Measurements from ENCODE around the gene NEK9.

NEK9 gene

GRCh38 chr14:75084513-75084912 lies 42.3 kb downstream of the NEK9 start:
- TF ChIP-seq CTCF (IDR thresholded peaks at IDR 0.05; ENCODE audit: insufficient read depth, low read length, poor library complexity, severe bottlenecking), result no peak
- H3K4me3 ChIP-seq (replicated peaks; ENCODE audit: low read depth, low read length), result no peak overlapping the region
- H3K36me3 ChIP-seq (ENCODE audit: control insufficient read depth, insufficient read depth, low read length), result peaks cover 31% of the 10 kb centered on the region
- H3K27me3 ChIP-seq (replicated peaks; ENCODE audit: control insufficient read depth, insufficient read depth, low read length), result no peaks in the 10 kb centered on the region
- no peak for DNase-seq (ENCODE audit: extremely low read depth, insufficient read length)

GRCh38 chr14:75083271-75083670 lies 43.6 kb downstream of the NEK9 start:
- DNase-seq (ENCODE audit: extremely low read depth, insufficient read length), result no peak
- no peak for TF ChIP-seq CTCF (IDR thresholded peaks at IDR 0.05; ENCODE audit: insufficient read depth, low read length, poor library complexity, severe bottlenecking)
- Histone ChIP-seq H3K36me3 (ENCODE audit: control insufficient read depth, insufficient read depth, low read length) (peaks cover 29% of the 10 kb centered on the region), H3K4me3 (replicated peaks; ENCODE audit: low read depth, low read length) (no peak overlapping the region), H3K27me3 (replicated peaks; ENCODE audit: control insufficient read depth, insufficient read depth, low read length) (no peaks in the 10 kb centered on the region)

- Histone ChIP-seq H3K4me3 (replicated peaks; ENCODE audit: low read depth, low read length) (no peak overlapping the region), H3K27me3 (replicated peaks; ENCODE audit: control insufficient read depth, insufficient read depth, low read length) (no peaks in the 10 kb centered on the region), H3K36me3 (ENCODE audit: control insufficient read depth, insufficient read depth, low read length) (peaks cover 19% of the 10 kb centered on the region)
- no peak for DNase-seq (ENCODE audit: extremely low read depth, insufficient read length)
- TF ChIP-seq CTCF (IDR thresholded peaks at IDR 0.05; ENCODE audit: insufficient read depth, low read length, poor library complexity, severe bottlenecking), result no peak
Observed at GRCh38 chr14:75081660-75082229, 45.1 kb downstream of the NEK9 start.

- TF ChIP-seq CTCF (IDR thresholded peaks at IDR 0.05; ENCODE audit: insufficient read depth, low read length, poor library complexity, severe bottlenecking), result no peak
- H3K27me3 ChIP-seq (replicated peaks; ENCODE audit: control insufficient read depth, insufficient read depth, low read length), result no peaks in the 10 kb centered on the region
Observed at GRCh38 chr14:75079521-75079920, 47.3 kb downstream of the NEK9 start.

GRCh38 chr14:75077794-75078193 lies 49.1 kb downstream of the NEK9 start:
- no peak for TF ChIP-seq CTCF (IDR thresholded peaks at IDR 0.05; ENCODE audit: insufficient read depth, low read length, poor library complexity, severe bottlenecking)
- peaks cover 3% of the 10 kb centered on the region; the same call in 1 of the 2 replicates for H3K36me3 ChIP-seq (ENCODE audit: control insufficient read depth, insufficient read depth, low read length)
- DNase-seq (ENCODE audit: extremely low read depth, insufficient read length), result no peak
- H3K4me3 ChIP-seq (replicated peaks; ENCODE audit: low read depth, low read length), result no peak overlapping the region
- H3K27me3 ChIP-seq (replicated peaks; ENCODE audit: control insufficient read depth, insufficient read depth, low read length), result no peaks in the 10 kb centered on the region

More at GRCh38 chr14:75079521-75079920, 47.3 kb downstream of the NEK9 start:
- Histone ChIP-seq H3K36me3 (ENCODE audit: control insufficient read depth, insufficient read depth, low read length) (peaks cover 8% of the 10 kb centered on the region), H3K4me3 (replicated peaks; ENCODE audit: low read depth, low read length) (no peak overlapping the region)
- DNase-seq (ENCODE audit: extremely low read depth, insufficient read length), result no peak

- no peak for DNase-seq (ENCODE audit: extremely low read depth, insufficient read length)
- TF ChIP-seq CTCF (IDR thresholded peaks at IDR 0.05; ENCODE audit: insufficient read depth, low read length, poor library complexity, severe bottlenecking), result no peak
- H3K4me3 ChIP-seq (replicated peaks; ENCODE audit: low read depth, low read length), result no peak overlapping the region
Observed at GRCh38 chr14:75070383-75070782, 56.5 kb downstream of the NEK9 start.

More at GRCh38 chr14:75070383-75070782, 56.5 kb downstream of the NEK9 start:
- Histone ChIP-seq H3K27me3 (replicated peaks; ENCODE audit: control insufficient read depth, insufficient read depth, low read length) (no peaks in the 10 kb centered on the region), H3K36me3 (ENCODE audit: control insufficient read depth, insufficient read depth, low read length) (no peaks in the 10 kb centered on the region)
